ENCODE results near the gene FAM131C.
A peak's percentile ranks its signal among the peaks of the same experiment; 100 is the strongest.

FAM131C gene

GRCh38 chr1:16019644-16020277 lies 53.7 kb downstream of the FAM131C start:
- TF ChIP-seq POLR2A (IDR thresholded peaks at IDR 0.05; ENCODE audit: low read depth, low read length) (no peak), TAF1 (IDR thresholded peaks at IDR 0.05; ENCODE audit: borderline replicate concordance, low read depth, low read length) (no peak), POLR2AphosphoS5 (IDR thresholded peaks at IDR 0.05; ENCODE audit: low read depth, low read length) (no peak)
- FAIRE-seq, result no peak
- no peak for DNase-seq (ENCODE audit: insufficient read length)

- FAIRE-seq (no peak), DNase-seq (ENCODE audit: insufficient read length) (no peak)
- TF ChIP-seq POLR2A (IDR thresholded peaks at IDR 0.05; ENCODE audit: low read depth, low read length) (no peak), POLR2AphosphoS5 (IDR thresholded peaks at IDR 0.05; ENCODE audit: low read depth, low read length) (no peak), TAF1 (IDR thresholded peaks at IDR 0.05; ENCODE audit: borderline replicate concordance, low read depth, low read length) (no peak)
These were observed 54.5 kb downstream of the FAM131C start for GRCh38 chr1:16018749-16019643.

GRCh38 chr1:16018308-16018707 lies 55.1 kb downstream of the FAM131C start:
- TF ChIP-seq TAF1 (IDR thresholded peaks at IDR 0.05; ENCODE audit: borderline replicate concordance, low read depth, low read length) (no peak), POLR2A (IDR thresholded peaks at IDR 0.05; ENCODE audit: low read depth, low read length) (no peak)
- DNase-seq (ENCODE audit: insufficient read length), result no peak
- peak; percentile 50 for FAIRE-seq

GRCh38 chr1:16017461-16018303 lies 55.8 kb downstream of the FAM131C start, which contains the start of gene HSPB7:
HSPB7 (minus strand) TSS chr1:16018043; CDS start chr1:16017963, 80 bp downstream.
- TF ChIP-seq POLR2AphosphoS5 (IDR thresholded peaks at IDR 0.05; ENCODE audit: low read depth, low read length) (no peak), TAF1 (IDR thresholded peaks at IDR 0.05; ENCODE audit: borderline replicate concordance, low read depth, low read length) (no peak), POLR2A (IDR thresholded peaks at IDR 0.05; ENCODE audit: low read depth, low read length) (no peak)
- FAIRE-seq (no peak), DNase-seq (ENCODE audit: insufficient read length) (no peak)

GRCh38 chr1:16017076-16017460 lies 56.4 kb downstream of the FAM131C start:
- no peak for DNase-seq (ENCODE audit: insufficient read length)
- FAIRE-seq, result no peak
- TF ChIP-seq POLR2A (IDR thresholded peaks at IDR 0.05; ENCODE audit: low read depth, low read length), result no peak
- TF ChIP-seq POLR2AphosphoS5 (IDR thresholded peaks at IDR 0.05; ENCODE audit: low read depth, low read length), result no peak
- no peak for TF ChIP-seq TAF1 (IDR thresholded peaks at IDR 0.05; ENCODE audit: borderline replicate concordance, low read depth, low read length)

GRCh38 chr1:16015960-16016901 lies 57.2 kb downstream of the FAM131C start:
- FAIRE-seq (no peak), DNase-seq (ENCODE audit: insufficient read length) (no peak)
- no peak for TF ChIP-seq POLR2A (IDR thresholded peaks at IDR 0.05; ENCODE audit: low read depth, low read length)
- TF ChIP-seq POLR2AphosphoS5 (IDR thresholded peaks at IDR 0.05; ENCODE audit: low read depth, low read length), result no peak
- TF ChIP-seq TAF1 (IDR thresholded peaks at IDR 0.05; ENCODE audit: borderline replicate concordance, low read depth, low read length), result no peak

GRCh38 chr1:16015491-16015890 lies 58.0 kb downstream of the FAM131C start:
- no peak for FAIRE-seq
- DNase-seq (ENCODE audit: insufficient read length), result no peak
- TF ChIP-seq POLR2AphosphoS5 (IDR thresholded peaks at IDR 0.05; ENCODE audit: low read depth, low read length) (no peak), TAF1 (IDR thresholded peaks at IDR 0.05; ENCODE audit: borderline replicate concordance, low read depth, low read length) (no peak), POLR2A (IDR thresholded peaks at IDR 0.05; ENCODE audit: low read depth, low read length) (no peak)

- DNase-seq (ENCODE audit: insufficient read length) (no peak), FAIRE-seq (no peak)
- no peak for TF ChIP-seq POLR2AphosphoS5 (IDR thresholded peaks at IDR 0.05; ENCODE audit: low read depth, low read length)
These were observed 58.7 kb downstream of the FAM131C start for GRCh38 chr1:16014509-16015482.

- no peak for FAIRE-seq
- TF ChIP-seq POLR2A (IDR thresholded peaks at IDR 0.05; ENCODE audit: low read depth, low read length) (no peak), POLR2AphosphoS5 (IDR thresholded peaks at IDR 0.05; ENCODE audit: low read depth, low read length) (no peak), TAF1 (IDR thresholded peaks at IDR 0.05; ENCODE audit: borderline replicate concordance, low read depth, low read length) (no peak)
- no peak for DNase-seq (ENCODE audit: insufficient read length)
These were observed 59.6 kb downstream of the FAM131C start for GRCh38 chr1:16013908-16014258.
